HepG2 (cell line): ENCODE measurements around the gene NSFL1C.
A peak's percentile ranks its signal among the peaks of the same experiment; 100 is the strongest.

Experiments
- JUNB ChIP-seq: sonication (generic); formaldehyde crosslinking; IDR thresholded peaks from 2 replicates; pipeline ENCODE4 v1.8.0; 2022; ENCODE audit warnings: missing genetic modification reagents, mild to moderate bottlenecking, borderline replicate concordance
- POLR2A ChIP-seq, 2 experiments: IDR thresholded peaks; 2 replicates each; pipeline ENCODE4 v1.6.1; 2011; ENCODE audit warnings: low read depth in 2 of 2, low read length in 2 of 2, mild to moderate bottlenecking in 1 of 2, moderate library complexity in 1 of 2; ENCODE audit not compliant: insufficient read depth in 1 of 2

- peak in 1 of 2 experiments; percentile 36; a peak in 1 of 4 replicates for TF ChIP-seq POLR2A (IDR thresholded peaks at IDR 0.05; ENCODE audit: insufficient read depth in 1 of 2, low read depth in 2 of 2, low read length in 2 of 2)
- TF ChIP-seq JUNB (CRISPR knock-in tag), result no peak
These were observed 2.6 kb downstream of the NSFL1C start for GRCh38 chr20:1463971-1464570.
